Measurements from ENCODE around the gene GARIN5B. TPM values are rescaled to one million over a fixed set of nuclear protein-coding genes. Genes with fewer than 3 reads are reported as not detected.
A peak's percentile ranks its signal among the peaks of the same experiment; 100 is the strongest.

The GARIN5B gene
- polyA plus RNA-seq, 3 donors: not detected

DNA sequence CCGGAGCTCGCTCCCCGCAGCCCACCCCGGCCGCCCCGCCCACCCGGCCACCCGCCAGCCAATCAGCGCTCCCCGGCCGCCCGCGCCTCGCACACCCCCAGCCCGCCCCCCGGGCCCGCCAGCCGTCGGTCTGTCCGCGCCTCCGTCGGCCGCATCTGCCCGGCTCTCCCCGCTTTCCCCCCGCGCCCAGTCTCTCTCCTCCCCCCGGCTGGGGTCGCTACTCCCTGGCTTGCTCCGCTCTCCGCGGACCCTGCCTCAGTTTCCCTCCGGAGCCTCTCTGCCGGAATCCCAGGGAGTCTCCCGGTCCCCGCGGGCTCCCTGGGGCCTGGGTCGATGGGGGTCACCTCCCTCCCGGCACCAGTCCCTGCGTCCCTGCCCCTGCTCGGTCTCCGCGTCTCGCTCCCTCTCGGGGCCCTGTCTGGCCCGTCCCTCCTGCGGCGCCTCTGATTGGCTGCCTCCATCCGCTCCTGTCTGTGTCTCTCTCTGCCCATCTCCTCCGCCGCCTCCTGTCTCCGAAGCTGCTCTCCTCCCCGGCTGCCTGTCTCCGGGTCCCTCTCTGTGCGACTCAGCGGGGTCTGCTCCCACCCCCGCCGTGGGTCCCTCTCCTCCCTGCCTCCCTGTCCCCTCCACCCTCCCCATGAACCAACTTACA lies 6.7 kb upstream of the GARIN5B start:
- Histone ChIP-seq H3K27me3 (ENCODE audit: control insufficient read depth in 2 of 2, insufficient read depth in 2 of 2, low read length in 2 of 2) (peaks cover 32 to 68% of the 10 kb centered on the region in 2 donors), H3K27ac (ENCODE audit: low read depth in 1 of 2, low read length in 2 of 2) (no peak overlapping the region), H3K9me3 (replicated peaks in 1 of 2; ENCODE audit: control insufficient read depth in 1 of 2, insufficient read depth in 1 of 2, low read length in 2 of 2) (peaks cover 2 to 8% of the 10 kb centered on the region in 2 donors), H4K20me1 (ENCODE audit: insufficient read depth, low read length) (no peaks in the 10 kb centered on the region), H3K4me3 (replicated peaks in 1 of 3; ENCODE audit: low read depth in 2 of 3, low read length in 3 of 3) (no peak overlapping the region), H3K4me2 (replicated peaks; ENCODE audit: extremely low read depth, low read length, poor library complexity, severe bottlenecking) (peak overlapping the region; percentile 26), H3K79me2 (ENCODE audit: insufficient read depth, low read length) (no peaks in the 10 kb centered on the region), H3K9ac (ENCODE audit: insufficient read depth, low read length, poor library complexity, severe bottlenecking) (no peak overlapping the region), H2AFZ (ENCODE audit: insufficient read depth, low read depth, low read length, poor library complexity, severe bottlenecking) (no peak overlapping the region), H3K4me1 (ENCODE audit: control insufficient read depth in 1 of 2, insufficient read depth in 2 of 2, low read length in 2 of 2) (peaks cover 4 to 6% of the 10 kb centered on the region in 2 donors), H3K36me3 (replicated peaks in 1 of 2; ENCODE audit: control insufficient read depth in 1 of 2, insufficient read depth in 2 of 2, low read length in 2 of 2) (no peaks in the 10 kb centered on the region)
- 1% methylated on average over 35 of the region's 59 CpGs for WGBS (ENCODE audit: insufficient coverage)
- no peak for DNase-seq
- intact Hi-C loops (cut with micrococcal nuclease): no loop called here
- peaks cover 5% of the 10 kb centered on the region for H3K4me1 Mint-ChIP-seq
- TF ChIP-seq, protein P1, sequence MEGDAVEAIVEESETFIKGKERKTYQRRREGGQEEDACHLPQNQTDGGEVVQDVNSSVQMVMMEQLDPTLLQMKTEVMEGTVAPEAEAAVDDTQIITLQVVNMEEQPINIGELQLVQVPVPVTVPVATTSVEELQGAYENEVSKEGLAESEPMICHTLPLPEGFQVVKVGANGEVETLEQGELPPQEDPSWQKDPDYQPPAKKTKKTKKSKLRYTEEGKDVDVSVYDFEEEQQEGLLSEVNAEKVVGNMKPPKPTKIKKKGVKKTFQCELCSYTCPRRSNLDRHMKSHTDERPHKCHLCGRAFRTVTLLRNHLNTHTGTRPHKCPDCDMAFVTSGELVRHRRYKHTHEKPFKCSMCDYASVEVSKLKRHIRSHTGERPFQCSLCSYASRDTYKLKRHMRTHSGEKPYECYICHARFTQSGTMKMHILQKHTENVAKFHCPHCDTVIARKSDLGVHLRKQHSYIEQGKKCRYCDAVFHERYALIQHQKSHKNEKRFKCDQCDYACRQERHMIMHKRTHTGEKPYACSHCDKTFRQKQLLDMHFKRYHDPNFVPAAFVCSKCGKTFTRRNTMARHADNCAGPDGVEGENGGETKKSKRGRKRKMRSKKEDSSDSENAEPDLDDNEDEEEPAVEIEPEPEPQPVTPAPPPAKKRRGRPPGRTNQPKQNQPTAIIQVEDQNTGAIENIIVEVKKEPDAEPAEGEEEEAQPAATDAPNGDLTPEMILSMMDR (IDR thresholded peaks at IDR 0.05): no peak
- peaks cover 0 to 24% (median 6%) of the 10 kb centered on the region in 7 donors for H3K9me3 Mint-ChIP-seq
- H3K4me3 Mint-ChIP-seq: peak overlapping the region in 1 of 2 donors; percentile 80
- H3K36me3 Mint-ChIP-seq: peaks cover 0 to 4% of the 10 kb centered on the region in 2 donors
- peaks cover 52 to 79% (median 71%) of the 10 kb centered on the region in 3 donors for H3K27me3 Mint-ChIP-seq (ENCODE audit: low read depth in 3 of 3)
- no peak overlapping the region for H3K27ac Mint-ChIP-seq

DNA sequence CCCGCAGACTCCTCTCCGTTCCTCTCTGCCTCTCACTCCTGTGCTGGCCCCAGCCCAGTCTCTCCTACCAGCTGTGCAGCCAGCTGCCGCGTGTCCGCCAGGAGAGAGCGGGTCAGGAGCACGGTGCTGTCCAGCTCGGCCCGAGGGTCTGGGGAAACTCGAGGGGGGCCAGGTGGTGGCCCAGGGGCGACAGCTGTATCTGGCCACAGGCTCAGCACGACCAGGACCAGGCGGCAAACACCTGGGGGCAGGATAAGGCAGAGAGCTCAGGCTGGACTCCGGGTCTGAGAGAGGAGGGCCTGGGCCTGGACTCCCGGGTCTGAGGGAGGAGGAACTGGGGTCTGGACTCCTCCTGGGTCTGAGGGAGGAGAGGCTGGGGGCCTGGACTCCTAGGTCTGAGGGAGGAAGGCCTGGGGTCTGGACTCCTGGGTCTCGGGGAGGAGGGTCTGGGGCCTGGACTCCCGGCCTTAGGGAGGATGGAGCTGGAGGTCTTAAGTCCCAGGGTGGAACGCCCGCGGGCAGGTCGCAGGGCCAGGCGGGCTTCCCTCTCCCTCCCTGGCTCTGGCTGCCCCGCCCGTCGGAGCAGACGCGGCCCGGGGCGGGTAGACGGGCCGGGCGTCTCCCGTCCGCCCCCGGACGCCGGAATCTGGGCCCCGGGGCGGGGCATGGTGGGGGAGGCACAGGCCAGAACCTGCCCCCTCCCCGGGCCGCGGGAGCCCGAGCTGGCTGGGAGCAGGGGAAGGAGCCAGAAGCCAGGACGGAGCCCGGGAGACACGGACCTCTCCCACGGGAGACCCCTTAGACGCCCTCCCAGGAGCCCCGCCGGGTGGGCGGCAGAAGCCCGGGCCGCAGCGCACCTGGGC lies 5.9 kb upstream of the GARIN5B start:
- Mint-ChIP-seq H3K9me3 (peaks cover 0 to 24% (median 6%) of the 10 kb centered on the region in 7 donors), H3K27ac (no peak overlapping the region), H3K4me3 (peak overlapping the region in 1 of 2 donors; percentile 75), H3K36me3 (peaks cover 0 to 4% of the 10 kb centered on the region in 2 donors), H3K27me3 (ENCODE audit: low read depth in 3 of 3) (peaks cover 51 to 71% (median 66%) of the 10 kb centered on the region in 3 donors), H3K4me1 (peaks cover 5% of the 10 kb centered on the region)
- Histone ChIP-seq H3K9me3 (replicated peaks in 1 of 2; ENCODE audit: control insufficient read depth in 1 of 2, insufficient read depth in 1 of 2, low read length in 2 of 2) (peaks cover 2 to 8% of the 10 kb centered on the region in 2 donors), H4K20me1 (ENCODE audit: insufficient read depth, low read length) (no peaks in the 10 kb centered on the region), H3K27me3 (ENCODE audit: control insufficient read depth in 2 of 2, insufficient read depth in 2 of 2, low read length in 2 of 2) (peaks cover 32 to 60% of the 10 kb centered on the region in 2 donors), H3K36me3 (replicated peaks in 1 of 2; ENCODE audit: control insufficient read depth in 1 of 2, insufficient read depth in 2 of 2, low read length in 2 of 2) (no peaks in the 10 kb centered on the region), H3K27ac (ENCODE audit: low read depth in 1 of 2, low read length in 2 of 2) (no peak overlapping the region), H3K9ac (ENCODE audit: insufficient read depth, low read length, poor library complexity, severe bottlenecking) (no peak overlapping the region), H3K4me3 (replicated peaks in 1 of 3; ENCODE audit: low read depth in 2 of 3, low read length in 3 of 3) (no peak overlapping the region), H2AFZ (ENCODE audit: insufficient read depth, low read depth, low read length, poor library complexity, severe bottlenecking) (no peak overlapping the region), H3K4me1 (ENCODE audit: control insufficient read depth in 1 of 2, insufficient read depth in 2 of 2, low read length in 2 of 2) (peaks cover 4 to 6% of the 10 kb centered on the region in 2 donors), H3K79me2 (ENCODE audit: insufficient read depth, low read length) (no peaks in the 10 kb centered on the region), H3K4me2 (replicated peaks; ENCODE audit: extremely low read depth, low read length, poor library complexity, severe bottlenecking) (no peak overlapping the region)
- TF ChIP-seq, protein P1 (IDR thresholded peaks at IDR 0.05): no peak
- no peak for DNase-seq
- 19% methylated on average over 39 of the region's 54 CpGs for WGBS (ENCODE audit: insufficient coverage)
- intact Hi-C loops (cut with micrococcal nuclease): no loop called here
